Activated T-helper 1 cell treated with Interleukin-2 at 50 U/mL for 16 hours (primary cell): Measurements from ENCODE around the gene DGAT2L6.
"Not testable (repeated sequence)": the region's sequence is repeated elsewhere in the genome, so short reads cannot be mapped to it uniquely, and the experiment has no call there.

ENCODE experiments used
- DNase-seq: peaks from one replicate; pipeline ENCODE4 v3.0.0-alpha.2; 2020; ENCODE audit warnings: low read depth

Gene DGAT2L6

GRCh38 chrX:70196961-70197720 is 19.9 kb downstream of the DGAT2L6 start:
- DNase-seq: peak; percentile 29

GRCh38 chrX:70201732-70202131 is 24.4 kb downstream of the DGAT2L6 start:
- DNase-seq: no peak

GRCh38 chrX:70208479-70208878 is 31.2 kb downstream of the DGAT2L6 start:
- no peak for DNase-seq

GRCh38 chrX:70209570-70209969 is 32.3 kb downstream of the DGAT2L6 start:
- not testable (repeated sequence) for DNase-seq

GRCh38 chrX:70219938-70220764 is 42.9 kb downstream of the DGAT2L6 start:
- no peak for DNase-seq

- no peak for DNase-seq
These were observed 48.8 kb downstream of the DGAT2L6 start for GRCh38 chrX:70226048-70226447.

- DNase-seq: no peak
These were observed 49.4 kb downstream of the DGAT2L6 start for GRCh38 chrX:70226687-70227086.

GRCh38 chrX:70231666-70232065 is 54.4 kb downstream of the DGAT2L6 start:
- DNase-seq: no peak

- no peak for DNase-seq
These were observed 57.1 kb downstream of the DGAT2L6 start, which contains the start of gene AWAT1 for GRCh38 chrX:70234355-70234754. Gene AWAT1, plus strand, starts transcription at chrX:70234655. Its CDS starts 41 bp downstream, at chrX:70234696.

- no peak for DNase-seq
These were observed 63.5 kb downstream of the DGAT2L6 start for GRCh38 chrX:70240751-70241150.

- DNase-seq: no peak
These were observed 64.2 kb downstream of the DGAT2L6 start for GRCh38 chrX:70241501-70241900.

- DNase-seq: not testable (repeated sequence)
These were observed 66.3 kb downstream of the DGAT2L6 start for GRCh38 chrX:70243601-70244000.

GRCh38 chrX:70244881-70245280 is 67.6 kb downstream of the DGAT2L6 start:
- DNase-seq: no peak

GRCh38 chrX:70247252-70247651 is 70.0 kb downstream of the DGAT2L6 start:
- no peak for DNase-seq

- DNase-seq: no peak
These were observed 75.2 kb downstream of the DGAT2L6 start for GRCh38 chrX:70252491-70252890.

- no peak for DNase-seq
These were observed 76.2 kb downstream of the DGAT2L6 start for GRCh38 chrX:70253377-70254062.

- no peak for DNase-seq
These were observed 76.7 kb downstream of the DGAT2L6 start for GRCh38 chrX:70254063-70254400.

- no peak for DNase-seq
These were observed 77.6 kb downstream of the DGAT2L6 start for GRCh38 chrX:70254909-70255308.
